ENCODE data around the gene PRKCE. TPM values are rescaled to one million over a fixed set of nuclear protein-coding genes. Genes with fewer than 3 reads are reported as not detected.

The PRKCE gene
- total and polyA plus RNA-seq, 2 experiments from 2014 or later, result 9.6 to 11.9 TPM

GRCh38 chr2:46106690-46107089, 455.2 kb downstream of the PRKCE start:
- TF ChIP-seq CTCF (IDR thresholded peaks at IDR 0.05; ENCODE audit: poor library complexity), result no peak
- no peak for TF ChIP-seq EZH2phosphoT487 (IDR thresholded peaks at IDR 0.05; ENCODE audit: low read depth, severe bottlenecking, unreplicated experiment)
- TF ChIP-seq EZH2 (IDR thresholded peaks at IDR 0.05; ENCODE audit: borderline replicate concordance), result no peak
- H2AFZ ChIP-seq, result no peak overlapping the region
- H3K9me2 ChIP-seq (replicated peaks; ENCODE audit: insufficient read depth), result no peaks in the 10 kb centered on the region
- H4K20me1 ChIP-seq (ENCODE audit: insufficient read depth, poor library complexity, severe bottlenecking), result no peaks in the 10 kb centered on the region
- H3K4me1 ChIP-seq (ENCODE audit: insufficient read depth), result no peaks in the 10 kb centered on the region
- H3K4me2 ChIP-seq, result no peak overlapping the region
- H3K4me3 ChIP-seq, result no peak overlapping the region
- H3K27ac ChIP-seq, result no peak overlapping the region
- WGBS (ENCODE audit: low lambda C conversion rate, missing lambda C conversion rate), result 98% methylated on average over 2 of the region's 2 CpGs
- H3K36me3 ChIP-seq (replicated peaks; ENCODE audit: insufficient read depth, low read depth), result no peaks in the 10 kb centered on the region
- no peaks in the 10 kb centered on the region for H3K79me2 ChIP-seq
- no peak for DNase-seq (ENCODE audit: low spot score)
- no peaks in the 10 kb centered on the region for H3K27me3 ChIP-seq
- peaks cover 6% of the 10 kb centered on the region for H3K9me3 ChIP-seq (ENCODE audit: low read depth)

GRCh38 chr2:46114996-46115395, 463.5 kb downstream of the PRKCE start:
- no peak for DNase-seq (ENCODE audit: low spot score)
- TF ChIP-seq EZH2 (IDR thresholded peaks at IDR 0.05; ENCODE audit: borderline replicate concordance) (no peak), CTCF (IDR thresholded peaks at IDR 0.05; ENCODE audit: poor library complexity) (no peak), EZH2phosphoT487 (IDR thresholded peaks at IDR 0.05; ENCODE audit: low read depth, severe bottlenecking, unreplicated experiment) (no peak)
- no peaks in the 10 kb centered on the region for H3K36me3 ChIP-seq (replicated peaks; ENCODE audit: insufficient read depth, low read depth)
- no peaks in the 10 kb centered on the region for H4K20me1 ChIP-seq (ENCODE audit: insufficient read depth, poor library complexity, severe bottlenecking)
- no peaks in the 10 kb centered on the region for H3K27me3 ChIP-seq
- peaks cover 8% of the 10 kb centered on the region for H3K4me1 ChIP-seq (ENCODE audit: insufficient read depth)
- H3K4me2 ChIP-seq, result no peak overlapping the region
- no peaks in the 10 kb centered on the region for H3K9me2 ChIP-seq (replicated peaks; ENCODE audit: insufficient read depth)
- H3K79me2 ChIP-seq, result no peaks in the 10 kb centered on the region
- H3K9me3 ChIP-seq (ENCODE audit: low read depth), result no peaks in the 10 kb centered on the region
- WGBS (ENCODE audit: low lambda C conversion rate, missing lambda C conversion rate), result 88% methylated on average over 2 of the region's 2 CpGs
- no peak overlapping the region for H3K4me3 ChIP-seq
- no peak overlapping the region for H3K27ac ChIP-seq
- H2AFZ ChIP-seq, result no peak overlapping the region

GRCh38 chr2:46116150-46116549, 464.7 kb downstream of the PRKCE start:
- Histone ChIP-seq H3K9me2 (replicated peaks; ENCODE audit: insufficient read depth) (no peaks in the 10 kb centered on the region), H3K27me3 (no peaks in the 10 kb centered on the region), H4K20me1 (ENCODE audit: insufficient read depth, poor library complexity, severe bottlenecking) (no peaks in the 10 kb centered on the region), H3K36me3 (replicated peaks; ENCODE audit: insufficient read depth, low read depth) (no peaks in the 10 kb centered on the region), H2AFZ (no peak overlapping the region), H3K4me3 (no peak overlapping the region), H3K27ac (no peak overlapping the region), H3K4me1 (ENCODE audit: insufficient read depth) (peaks cover 8% of the 10 kb centered on the region), H3K79me2 (no peaks in the 10 kb centered on the region), H3K9me3 (ENCODE audit: low read depth) (no peaks in the 10 kb centered on the region), H3K4me2 (no peak overlapping the region)
- DNase-seq (ENCODE audit: low spot score), result no peak
- 88% methylated on average over 2 of the region's 2 CpGs for WGBS (ENCODE audit: low lambda C conversion rate, missing lambda C conversion rate)
- no peak for TF ChIP-seq EZH2phosphoT487 (IDR thresholded peaks at IDR 0.05; ENCODE audit: low read depth, severe bottlenecking, unreplicated experiment)
- TF ChIP-seq EZH2 (IDR thresholded peaks at IDR 0.05; ENCODE audit: borderline replicate concordance), result no peak
- no peak for TF ChIP-seq CTCF (IDR thresholded peaks at IDR 0.05; ENCODE audit: poor library complexity)

- no peak overlapping the region for H2AFZ ChIP-seq
- no peaks in the 10 kb centered on the region for H3K9me2 ChIP-seq (replicated peaks; ENCODE audit: insufficient read depth)
Observed at GRCh38 chr2:46116553-46116991, 465.1 kb downstream of the PRKCE start.

More at GRCh38 chr2:46116553-46116991, 465.1 kb downstream of the PRKCE start:
- H3K27ac ChIP-seq, result no peak overlapping the region
- no peak for DNase-seq (ENCODE audit: low spot score)
- peaks cover 11% of the 10 kb centered on the region for H3K4me1 ChIP-seq (ENCODE audit: insufficient read depth)
- H3K9me3 ChIP-seq (ENCODE audit: low read depth), result no peaks in the 10 kb centered on the region
- no peaks in the 10 kb centered on the region for H3K79me2 ChIP-seq
- no peak for TF ChIP-seq CTCF (IDR thresholded peaks at IDR 0.05; ENCODE audit: poor library complexity)
- TF ChIP-seq EZH2phosphoT487 (IDR thresholded peaks at IDR 0.05; ENCODE audit: low read depth, severe bottlenecking, unreplicated experiment), result no peak
- TF ChIP-seq EZH2 (IDR thresholded peaks at IDR 0.05; ENCODE audit: borderline replicate concordance), result no peak
- 87% methylated on average over 5 of the region's 5 CpGs for WGBS (ENCODE audit: low lambda C conversion rate, missing lambda C conversion rate)
- no peaks in the 10 kb centered on the region for H3K36me3 ChIP-seq (replicated peaks; ENCODE audit: insufficient read depth, low read depth)
- H3K4me3 ChIP-seq, result no peak overlapping the region
- H3K27me3 ChIP-seq, result no peaks in the 10 kb centered on the region
- no peaks in the 10 kb centered on the region for H4K20me1 ChIP-seq (ENCODE audit: insufficient read depth, poor library complexity, severe bottlenecking)
- H3K4me2 ChIP-seq, result no peak overlapping the region
